Dermis microvascular lymphatic vessel endothelial cell (primary cell): Measurements from ENCODE around the gene LRRC51. TPM values are rescaled to one million over a fixed set of nuclear protein-coding genes. Genes with fewer than 3 reads are reported as not detected.
"Not testable (repeated sequence)": the region's sequence is repeated elsewhere in the genome, so short reads cannot be mapped to it uniquely, and the experiment has no call there.

ENCODE experiments used
- DNase-seq, 2 donors: peaks; one replicate each; pipeline versions ENCODE4 v3.0.0 to v3.0.0-alpha.2; 2010; ENCODE audit warnings: low read depth in 2 of 2
- total RNA-seq: library from RNA; depleted of rRNA; stranded (reverse); fragments of >200 nt; gene quantifications from 2 replicates; pipeline ENCODE4 v1.2.1, GENCODE V29; 2014

LRRC51 gene
- total RNA-seq, 1 donor from 2014 or later = 3.2 TPM

- DNase-seq = no peak
Observed at GRCh38 chr11:72138821-72139390, 58.3 kb downstream of the LRRC51 start.

GRCh38 chr11:72139500-72139899 lies 58.9 kb downstream of the LRRC51 start:
- no peak for DNase-seq

GRCh38 chr11:72140661-72141060 lies 60.0 kb downstream of the LRRC51 start:
- DNase-seq = no peak

GRCh38 chr11:72141066-72141465 lies 60.4 kb downstream of the LRRC51 start:
- DNase-seq = no peak

GRCh38 chr11:72142086-72142485 lies 61.4 kb downstream of the LRRC51 start:
- DNase-seq = not testable (repeated sequence)

- not testable (repeated sequence) for DNase-seq
Observed at GRCh38 chr11:72142543-72142942, 61.9 kb downstream of the LRRC51 start.

GRCh38 chr11:72144807-72145565 lies 64.3 kb downstream of the LRRC51 start:
- no peak for DNase-seq

Other genes with a start within 250 kb of the LRRC51 start
- not detected in 2 replicates for gene DEFB108B, start 247.7 kb upstream of the LRRC51 start, total RNA-seq
- gene DEFB131B, start 202.4 kb upstream of the LRRC51 start, total RNA-seq = not detected in 2 replicates
- 6.0 and 6.2 TPM in 2 replicates for gene XNDC1N, start 152.3 kb upstream of the LRRC51 start, total RNA-seq
- 19.6 and 26.3 TPM in 2 replicates for gene RNF121, start 151.8 kb upstream of the LRRC51 start, total RNA-seq
- 1.5 and 1.8 TPM in 2 replicates for gene IL18BP, start 81.9 kb upstream of the LRRC51 start, total RNA-seq
- 101 and 119 TPM in 2 replicates for gene NUMA1, start 308 bp upstream of the LRRC51 start, total RNA-seq
- gene LAMTOR1, start 22.4 kb downstream of the LRRC51 start, total RNA-seq = 91.1 and 118 TPM in 2 replicates
- not detected in 2 replicates for gene TOMT, start 25.1 kb downstream of the LRRC51 start, total RNA-seq
- 16.8 and 24.6 TPM in 2 replicates for gene ANAPC15, start 31.8 kb downstream of the LRRC51 start, total RNA-seq
- not detected in 2 replicates for gene FOLR3, start 54.9 kb downstream of the LRRC51 start, total RNA-seq
- gene FOLR1, start 111.3 kb downstream of the LRRC51 start, total RNA-seq = not detected in 2 replicates
- not detected in 2 replicates for gene FOLR2, start 135.9 kb downstream of the LRRC51 start, total RNA-seq
- 31.3 and 41.0 TPM in 2 replicates for gene INPPL1, start 143.9 kb downstream of the LRRC51 start, total RNA-seq
- not detected in 2 replicates for gene PHOX2A, start 163.3 kb downstream of the LRRC51 start, total RNA-seq